Prostate gland (tissue), 2 donors: ENCODE data around the gene CORO1C. TPM values are rescaled to one million over a fixed set of nuclear protein-coding genes. Genes with fewer than 3 reads are reported as not detected.

Experiments used
- DNase-seq: peaks from one replicate; pipeline ENCODE4 v3.0.0-alpha.2; 2019; ENCODE audit warnings: low spot score
- H3K27ac ChIP-seq, 2 donors: fragments of 200-600 bp; sonication (generic); 2 replicates each; pipeline ENCODE4 v1.5.1; 2017 to 2019
- H3K27me3 ChIP-seq: fragments of 200-600 bp; sonication (generic); replicated peaks from 2 replicates; pipeline ENCODE4 v1.5.1; 2019; ENCODE audit not compliant: insufficient read depth
- H3K36me3 ChIP-seq, 2 donors: fragments of 200-600 bp; sonication (generic); 1 replicate in 1 of 2; 2 replicates in 1 of 2; pipeline versions ENCODE4 v1.5.1 to v1.8.1; 2017 to 2019
- H3K4me1 ChIP-seq: fragments of 200-600 bp; sonication (generic); replicated peaks from 2 replicates; pipeline ENCODE4 v1.5.1; 2019
- H3K4me3 ChIP-seq, 2 donors: fragments of 200-600 bp; sonication (generic); 2 replicates each; pipeline ENCODE4 v1.5.1; 2017 to 2019
- H3K9me3 ChIP-seq: fragments of 200-600 bp; sonication (generic); 2 replicates; pipeline ENCODE4 v1.5.1; 2017
- CTCF ChIP-seq, 4 experiments: fragments of 200-600 bp in 2 of 4; fragments of 450-650 bp in 2 of 4; sonication (generic) in 2 of 4; IDR thresholded peaks; 1 replicate in 3 of 4; 2 replicates in 1 of 4; pipeline ENCODE4 v1.5.1; 2016 to 2019; ENCODE audit warnings: antibody characterized with exemption in 4 of 4, mild to moderate bottlenecking in 2 of 4, moderate library complexity in 2 of 4
- POLR2A ChIP-seq: fragments of 450-650 bp; IDR thresholded peaks from one replicate; pipeline ENCODE4 v1.6.1; 2016; ENCODE audit warnings: antibody characterized with exemption, mild to moderate bottlenecking
- POLR2AphosphoS5 ChIP-seq: sonication (generic); formaldehyde crosslinking; IDR thresholded peaks from one replicate; pipeline ENCODE4 v1.6.1; 2017; ENCODE audit warnings: antibody characterized with exemption
- WGBS: methylation state at CpG from one replicate; pipeline ENCODE4 v1.1.5; 2018; 5-methylcytosine and 5-hydroxymethylcytosine counted together
- intact Hi-C: fragments of 100-400 bp; cut with DNase I; formaldehyde crosslinking; loops from one replicate; pipeline ENCODE4 v1.14.2; 2022
- total RNA-seq, 2 donors: library from RNA; depleted of rRNA; stranded (reverse); fragments of >200 nt; gene quantifications; one replicate each; pipeline ENCODE4 v1.1.0, GENCODE V29; 2016

Gene CORO1C
- total RNA-seq, 2 donors from 2014 or later, result 34.9 to 105 TPM

- H3K27ac ChIP-seq, result no peak overlapping the region
- peak; percentile 57 for DNase-seq
- no peaks in the 10 kb centered on the region for H3K4me1 ChIP-seq
- TF ChIP-seq POLR2A (no peak), POLR2AphosphoS5 (peak; percentile 57), CTCF (IDR thresholded peaks at IDR 0.05) (peak; percentile 90 to 97 (median 91))
- no peak overlapping the region for H3K4me3 ChIP-seq
- H3K36me3 ChIP-seq, result no peaks in the 10 kb centered on the region
- H3K9me3 ChIP-seq, result no peaks in the 10 kb centered on the region
- H3K27me3 ChIP-seq, result no peaks in the 10 kb centered on the region
- intact Hi-C loops, result loop anchor here (2.0 kb wide), 1 partner anchor 54 kb away; no protein-coding TSS in a partner anchor
- WGBS, result 10% methylated on average over 16 of the region's 16 CpGs
These were observed 113.0 kb downstream of the CORO1C start for GRCh38 chr12:108618079-108618952.

- Histone ChIP-seq H3K4me3 (no peak overlapping the region), H3K27me3 (no peaks in the 10 kb centered on the region), H3K36me3 (no peaks in the 10 kb centered on the region), H3K9me3 (no peaks in the 10 kb centered on the region), H3K27ac (no peak overlapping the region), H3K4me1 (no peaks in the 10 kb centered on the region)
- WGBS, result 79% methylated on average over 14 of the region's 14 CpGs
- DNase-seq, result no peak
- TF ChIP-seq POLR2AphosphoS5, result no peak
- no peak for TF ChIP-seq POLR2A
- intact Hi-C loops, result loop anchor here (2.0 kb wide), 1 partner anchor 46 kb away; no protein-coding TSS in a partner anchor
These were observed 114.1 kb downstream of the CORO1C start for GRCh38 chr12:108616941-108617858.

GRCh38 chr12:108616359-108616758 is 115.0 kb downstream of the CORO1C start:
- no peaks in the 10 kb centered on the region for H3K9me3 ChIP-seq
- intact Hi-C loops, result loop anchor here (2.0 kb wide), 1 partner anchor 46 kb away; no protein-coding TSS in a partner anchor
- no peaks in the 10 kb centered on the region for H3K27me3 ChIP-seq
- H3K4me1 ChIP-seq, result no peaks in the 10 kb centered on the region
- no peak for DNase-seq
- 94% methylated on average over 2 of the region's 2 CpGs for WGBS
- no peak overlapping the region for H3K4me3 ChIP-seq
- H3K36me3 ChIP-seq, result no peaks in the 10 kb centered on the region
- H3K27ac ChIP-seq, result no peak overlapping the region
- TF ChIP-seq CTCF (IDR thresholded peaks at IDR 0.05), result no peak
- TF ChIP-seq POLR2A, result no peak
- no peak for TF ChIP-seq POLR2AphosphoS5

GRCh38 chr12:108615918-108616317 is 115.4 kb downstream of the CORO1C start:
- DNase-seq, result no peak
- no peaks in the 10 kb centered on the region for H3K27me3 ChIP-seq
- WGBS, result 63% methylated on average over 1 of the region's 1 CpG
- TF ChIP-seq POLR2A (no peak), CTCF (IDR thresholded peaks at IDR 0.05) (no peak), POLR2AphosphoS5 (no peak)
- no peaks in the 10 kb centered on the region for H3K4me1 ChIP-seq
- no peak overlapping the region for H3K4me3 ChIP-seq
- no peaks in the 10 kb centered on the region for H3K9me3 ChIP-seq
- H3K27ac ChIP-seq, result no peak overlapping the region
- intact Hi-C loops, result loop anchor here (2.0 kb wide), 1 partner anchor 45 kb away; no protein-coding TSS in a partner anchor
- no peaks in the 10 kb centered on the region for H3K36me3 ChIP-seq

GRCh38 chr12:108614639-108615038 is 116.7 kb downstream of the CORO1C start:
- Histone ChIP-seq H3K4me1 (no peaks in the 10 kb centered on the region), H3K4me3 (no peak overlapping the region), H3K27ac (no peak overlapping the region), H3K36me3 (no peaks in the 10 kb centered on the region), H3K9me3 (no peaks in the 10 kb centered on the region), H3K27me3 (no peaks in the 10 kb centered on the region)
- TF ChIP-seq CTCF (IDR thresholded peaks at IDR 0.05) (no peak), POLR2AphosphoS5 (no peak), POLR2A (no peak)
- intact Hi-C loops, result no loop called here
- 81% methylated on average over 6 of the region's 6 CpGs for WGBS
- no peak for DNase-seq
